ENCODE measurements around the gene OXA1L.
"Not testable (repeated sequence)": the region's sequence is repeated elsewhere in the genome, so short reads cannot be mapped to it uniquely, and the experiment has no call there.

Gene OXA1L

GRCh38 chr14:22766457-22767322 lies at the start of gene OXA1L:
Gene OXA1L (plus strand): TSS chr14:22766688. CDS start chr14:22766702, 14 bp downstream.
- peak; percentile 87 for DNase-seq

GRCh38 chr14:22718091-22718490 lies 48.4 kb upstream of the OXA1L start:
- DNase-seq: no peak

DNA sequence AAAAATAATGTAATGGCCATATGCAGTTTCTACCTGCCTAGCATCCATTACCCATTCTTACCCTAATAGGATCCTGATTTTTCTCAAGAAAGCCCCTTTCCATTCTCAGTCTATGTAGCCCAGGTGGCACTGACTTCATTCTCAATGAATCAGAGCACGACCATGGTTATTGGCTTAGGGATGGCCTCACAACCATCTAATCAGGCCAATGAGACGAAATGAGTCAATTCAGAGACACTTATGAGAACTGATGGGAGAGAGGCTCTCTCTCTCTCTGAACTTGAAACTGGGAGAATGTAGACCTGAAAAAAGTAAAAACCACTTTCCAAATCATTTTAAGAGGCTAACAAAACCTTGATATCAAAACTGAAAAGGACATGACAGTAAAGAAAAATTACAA lies 45.3 kb upstream of the OXA1L start:
- DNase-seq: no peak

DNA sequence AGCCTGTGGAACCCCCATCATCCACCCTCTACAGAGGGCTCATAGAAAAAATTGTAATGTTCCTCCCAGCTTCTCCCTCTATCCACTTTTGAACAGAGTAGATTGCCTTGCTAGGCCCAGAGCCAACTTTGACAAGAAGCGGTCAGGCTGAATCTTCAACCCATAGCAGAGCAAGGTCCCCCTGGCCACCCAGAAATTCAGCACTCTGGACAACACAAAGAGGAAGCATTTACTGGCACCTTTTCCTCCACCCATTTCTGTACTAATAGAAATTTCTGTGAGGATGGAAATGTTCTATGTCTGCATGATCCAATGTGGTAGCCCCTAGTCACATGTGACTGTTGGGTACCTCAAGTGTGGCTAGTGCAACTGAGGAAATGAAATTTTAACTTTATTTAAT lies 42.7 kb upstream of the OXA1L start:
- no peak for DNase-seq

- DNase-seq: not testable (repeated sequence)
Measured at GRCh38 chr14:22724847-22725246, 41.6 kb upstream of the OXA1L start.

DNA sequence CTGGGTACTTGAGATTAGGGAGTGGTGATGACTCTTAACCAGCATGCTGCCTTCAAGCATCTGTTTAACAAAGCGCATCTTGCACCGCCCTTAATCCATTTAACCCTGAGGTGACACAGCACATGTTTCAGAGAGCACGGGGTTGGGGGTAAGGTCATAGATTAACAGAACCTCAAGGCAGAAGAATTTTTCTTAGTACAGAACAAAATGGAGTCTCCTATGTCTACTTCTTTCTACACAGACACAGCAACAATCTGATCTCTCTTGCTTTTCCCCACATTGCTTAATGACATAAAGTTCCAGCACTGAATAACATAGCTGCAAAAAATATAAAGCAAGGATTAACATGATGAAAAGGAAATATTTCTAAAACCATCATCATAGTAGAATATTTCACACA lies 41.1 kb upstream of the OXA1L start:
- not testable (repeated sequence) for DNase-seq

- DNase-seq: no peak
Measured at GRCh38 chr14:22726012-22726411, 40.5 kb upstream of the OXA1L start.

- not testable (repeated sequence) for DNase-seq
Measured at GRCh38 chr14:22732062-22732461, 34.4 kb upstream of the OXA1L start.

DNA sequence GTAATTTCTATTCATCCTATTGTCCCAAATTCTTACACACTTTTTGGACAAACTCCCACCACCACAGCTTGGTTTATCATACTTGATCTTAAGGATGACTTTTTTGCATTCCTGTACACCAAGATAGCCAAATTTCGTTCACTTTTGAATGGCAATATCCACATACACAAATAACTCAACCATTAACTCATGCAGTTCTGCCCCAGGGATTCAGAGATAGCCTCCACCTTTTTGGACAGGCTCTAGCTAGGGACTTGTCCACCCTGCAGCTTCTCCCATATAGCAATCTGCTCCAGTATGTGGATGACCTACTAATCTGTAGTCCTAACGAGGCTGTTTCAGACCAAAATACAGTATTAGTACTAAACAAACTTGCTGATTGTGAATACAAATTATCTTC lies 32.7 kb upstream of the OXA1L start:
- no peak for DNase-seq

- no peak for DNase-seq
Measured at GRCh38 chr14:22735096-22735495, 31.4 kb upstream of the OXA1L start.

DNA sequence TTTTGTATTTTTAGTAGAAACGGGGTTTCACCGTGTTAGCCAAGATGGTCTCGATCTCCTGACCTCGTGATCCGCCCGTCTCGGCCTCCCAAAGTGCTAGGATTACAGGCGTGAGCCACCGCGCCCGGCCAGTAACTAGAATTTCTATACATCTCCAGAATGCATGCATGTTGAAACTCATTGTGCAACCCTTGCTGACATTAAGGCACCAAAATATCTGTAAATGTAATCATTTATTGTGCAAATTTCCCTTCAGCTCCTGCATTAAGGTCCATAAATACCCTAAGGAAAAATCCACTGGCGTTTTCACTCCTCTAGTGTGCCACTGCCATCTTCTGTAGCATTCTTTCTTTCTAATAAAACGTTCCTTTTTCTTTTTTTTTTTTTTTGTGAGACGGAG lies 30.1 kb upstream of the OXA1L start:
- not testable (repeated sequence) for DNase-seq

DNA sequence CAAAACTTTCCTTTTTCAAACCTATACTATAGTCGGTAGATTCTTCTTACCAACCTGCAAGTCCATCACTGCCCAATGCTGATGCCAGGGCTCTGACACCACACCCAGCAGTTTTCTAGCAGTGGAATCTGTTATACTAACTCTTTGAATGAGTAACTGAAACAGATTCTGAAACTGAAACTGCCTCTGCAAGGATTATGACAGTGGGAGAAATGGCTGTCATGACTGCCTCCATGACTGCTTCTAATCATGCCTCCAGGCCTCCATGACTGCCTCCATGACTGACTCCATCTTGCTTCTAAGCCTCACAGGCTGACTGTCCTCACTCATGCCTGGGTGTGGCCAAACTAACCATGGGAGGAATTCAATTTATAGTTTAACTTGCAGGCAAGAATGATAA lies 29.4 kb upstream of the OXA1L start:
- no peak for DNase-seq

GRCh38 chr14:22739423-22739822 lies 27.1 kb upstream of the OXA1L start:
- DNase-seq: no peak

DNA sequence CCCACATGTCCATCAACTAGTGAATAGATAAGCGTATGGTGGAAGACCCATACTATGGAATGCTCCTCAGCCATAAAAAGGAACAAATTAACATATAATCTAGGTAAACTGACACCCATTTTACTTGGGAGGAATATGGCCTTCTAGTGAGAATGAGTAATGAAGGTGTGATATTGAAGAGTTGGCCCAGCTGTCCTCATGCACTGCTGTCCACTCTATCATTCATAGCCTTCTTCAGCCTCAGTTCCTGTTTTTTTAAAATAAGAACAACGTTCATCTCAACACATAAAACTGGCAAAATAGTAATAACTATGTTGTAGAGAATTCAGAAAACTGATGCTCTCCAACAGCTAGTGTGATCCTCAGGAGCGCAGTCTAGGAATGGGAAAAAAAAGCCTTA lies 26.5 kb upstream of the OXA1L start:
- DNase-seq: no peak

- no peak for DNase-seq
Measured at GRCh38 chr14:22747769-22748168, 18.7 kb upstream of the OXA1L start.

GRCh38 chr14:22748206-22748605 lies 18.3 kb upstream of the OXA1L start:
- DNase-seq: no peak

- DNase-seq: no peak
Measured at GRCh38 chr14:22748631-22749068, 17.8 kb upstream of the OXA1L start.

- DNase-seq: no peak
Measured at GRCh38 chr14:22752422-22752821, 14.1 kb upstream of the OXA1L start.

DNA sequence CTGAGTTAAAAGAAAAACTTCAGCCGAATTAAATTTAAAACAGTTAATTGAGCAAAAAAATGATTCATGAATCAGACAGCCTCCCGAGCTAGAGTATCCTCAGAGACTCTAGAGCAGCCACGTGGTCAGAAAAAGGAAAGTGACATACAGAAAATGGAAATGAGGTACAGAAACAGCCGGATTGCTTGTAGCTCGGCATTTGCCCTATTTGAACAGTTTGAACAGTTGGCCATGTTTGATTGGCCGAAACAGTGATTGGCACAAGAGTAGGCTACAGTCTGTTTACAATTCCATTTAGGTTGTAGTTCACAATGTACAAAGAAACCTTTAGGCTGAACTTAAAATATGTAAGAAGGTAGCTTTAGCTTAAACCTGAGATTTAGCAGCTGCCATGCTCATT lies 12.9 kb upstream of the OXA1L start:
- DNase-seq: no peak

- DNase-seq: not testable (repeated sequence)
Measured at GRCh38 chr14:22757972-22758650, 8.4 kb upstream of the OXA1L start.

DNA sequence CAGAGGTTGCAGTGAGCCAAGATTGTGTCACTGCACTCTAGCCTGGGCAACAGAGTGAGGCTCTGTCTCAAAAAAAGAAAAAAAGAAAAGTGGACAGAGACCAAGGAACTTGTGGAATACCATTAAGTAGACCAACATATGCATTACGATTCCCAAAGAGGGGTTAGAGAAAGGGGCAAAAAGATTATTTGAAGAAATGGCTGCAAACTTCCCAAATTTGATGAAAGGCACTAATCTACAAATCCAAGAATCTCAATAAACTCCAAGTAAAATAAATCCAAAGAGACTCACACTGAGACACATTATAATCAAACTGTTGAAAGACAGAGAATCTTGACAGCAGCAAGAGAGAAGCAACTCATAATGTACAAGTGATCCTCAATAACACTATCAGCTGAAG lies 4.8 kb upstream of the OXA1L start:
- no peak for DNase-seq

- no peak for DNase-seq
Measured at GRCh38 chr14:22764382-22764781, 2.1 kb upstream of the OXA1L start.

- DNase-seq: no peak
Measured at GRCh38 chr14:22767323-22767589, 768 bp downstream of the OXA1L start.

DNA sequence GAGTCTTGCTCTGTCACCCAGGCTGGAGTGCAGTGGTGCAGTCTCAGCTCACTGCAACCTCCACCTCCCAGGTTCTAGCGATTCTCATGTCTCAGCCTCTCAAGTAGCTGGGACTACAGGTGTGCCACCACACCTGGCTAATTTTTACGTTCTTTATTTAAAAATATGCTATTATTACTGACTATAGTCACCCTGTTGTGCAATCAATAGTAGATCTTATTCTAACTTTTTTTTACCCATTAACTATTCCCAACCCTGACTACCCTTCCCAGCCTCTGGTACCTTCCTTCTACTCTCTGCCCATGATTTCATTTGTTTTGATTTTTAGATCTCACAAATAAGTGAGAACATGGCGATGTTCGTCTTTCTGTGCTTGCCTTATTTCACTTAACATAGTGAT lies 2.5 kb downstream of the OXA1L start:
- DNase-seq: no peak

GRCh38 chr14:22769369-22769768 lies 2.9 kb downstream of the OXA1L start:
- no peak for DNase-seq
